T1000 (cell line): Measurements from ENCODE around the gene RELL1.

Experiments
- DNase-seq: peaks from one replicate; lab custom pipeline; 2025; ENCODE audit warnings: mixed read lengths; lab: John Stamatoyannopoulos, UW

Gene RELL1

DNA sequence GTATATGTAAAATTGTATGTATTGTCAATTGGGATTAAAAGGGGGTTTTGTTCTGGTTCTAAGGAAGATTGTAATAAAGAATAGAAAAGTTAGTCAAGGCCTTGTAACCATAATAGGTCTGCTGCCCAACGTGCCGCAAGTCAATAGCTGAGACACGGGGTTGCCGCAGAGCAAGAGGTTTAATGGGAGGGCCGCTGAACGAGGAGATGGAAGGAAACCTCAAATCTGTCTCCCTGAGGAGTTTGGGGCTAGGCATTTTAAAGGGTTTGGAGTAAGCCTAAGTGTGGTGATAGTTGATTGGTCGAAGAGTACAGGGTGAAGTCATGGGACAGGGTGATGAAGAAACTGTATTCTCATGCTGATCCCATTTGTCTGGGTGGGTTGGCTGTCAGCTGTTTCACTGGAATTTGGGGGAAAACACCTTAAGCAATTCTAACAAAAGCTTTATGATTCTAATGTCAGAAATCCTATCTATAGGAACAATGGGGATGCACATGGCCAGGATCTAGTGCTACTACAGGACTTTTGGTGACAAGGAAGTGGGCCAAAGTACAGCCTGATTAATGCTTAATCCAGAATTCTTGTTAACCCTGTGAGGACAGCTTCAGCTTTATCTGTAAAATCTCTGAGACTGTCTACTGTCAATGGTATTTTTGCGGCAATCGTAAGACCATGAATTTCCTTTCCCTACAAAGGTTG lies 86.9 kb downstream of the RELL1 start:
- DNase-seq: no peak

DNA sequence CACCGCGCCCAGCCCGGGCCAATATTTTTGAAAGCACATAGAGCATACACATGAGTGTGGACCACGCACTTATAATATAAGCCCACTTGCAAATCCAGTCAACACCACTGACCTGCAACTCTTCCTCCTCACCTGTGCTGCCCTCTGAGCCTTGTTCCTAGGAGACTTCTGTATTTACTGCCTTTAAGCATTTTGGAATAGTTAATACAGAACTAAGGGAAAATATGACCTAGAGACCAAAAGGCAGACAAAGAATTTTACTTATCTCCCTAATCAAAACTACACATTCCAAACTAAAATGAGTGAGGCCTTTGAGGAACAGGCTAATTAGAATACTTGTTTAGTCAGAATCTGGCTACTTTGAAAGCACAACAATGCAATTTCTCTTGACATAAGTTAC lies 89.1 kb downstream of the RELL1 start:
- no peak for DNase-seq

DNA sequence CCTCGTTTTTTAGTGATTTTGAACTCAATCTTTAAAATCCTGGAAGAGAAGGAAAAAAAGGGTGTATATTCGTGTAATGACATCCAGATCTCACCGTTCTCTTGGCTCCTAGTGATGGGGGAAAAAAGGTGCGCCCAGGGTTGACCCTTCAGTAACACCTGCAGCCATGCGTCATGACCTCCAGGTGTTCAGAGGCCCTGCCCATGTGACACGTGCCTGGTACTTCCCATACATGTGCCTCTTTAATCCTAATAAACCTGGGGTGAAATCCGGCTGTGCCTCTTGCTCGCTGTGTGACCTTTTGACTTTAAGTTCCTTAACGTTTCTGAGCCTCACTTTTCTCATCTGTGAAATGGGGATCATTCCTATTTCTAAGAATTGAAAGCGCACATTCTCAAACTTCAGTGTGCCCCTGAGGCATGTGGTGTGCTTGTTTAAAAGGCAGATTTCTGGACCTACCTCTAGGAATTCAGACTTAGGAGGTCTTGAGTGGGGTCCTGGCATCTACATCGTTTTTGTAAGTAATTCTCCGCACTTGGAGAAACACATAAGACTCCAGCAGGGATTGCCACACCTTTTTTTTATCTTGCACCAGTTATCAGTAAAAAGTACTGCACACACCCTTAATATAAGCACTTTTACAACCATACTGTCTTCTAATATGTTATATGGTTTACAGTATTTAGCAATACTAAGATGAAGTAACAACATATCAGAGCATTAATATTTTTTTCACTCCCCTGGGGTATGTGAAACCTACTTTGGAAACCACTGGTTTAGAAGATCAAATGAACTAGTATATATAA lies 90.1 kb downstream of the RELL1 start:
- no peak for DNase-seq

DNA sequence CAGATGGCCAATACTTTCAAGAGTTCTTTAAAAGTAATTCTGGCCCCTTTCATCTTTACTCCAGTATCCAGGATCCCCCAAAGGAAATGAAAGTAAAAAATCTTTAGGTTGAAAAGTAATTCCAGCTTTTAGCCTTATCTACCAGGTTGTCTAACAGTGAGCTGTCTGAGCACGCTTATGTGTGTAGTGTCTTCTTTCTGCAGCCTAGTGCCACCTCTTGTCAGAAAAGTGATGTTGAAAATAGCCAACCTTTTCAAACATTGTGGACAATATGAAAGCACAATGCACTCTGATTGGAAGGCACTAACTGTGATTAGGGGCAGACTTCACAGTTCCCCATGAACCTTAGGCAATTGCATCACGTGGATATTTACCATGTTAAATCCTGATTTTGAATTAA lies 92.1 kb downstream of the RELL1 start:
- DNase-seq: no peak

DNA sequence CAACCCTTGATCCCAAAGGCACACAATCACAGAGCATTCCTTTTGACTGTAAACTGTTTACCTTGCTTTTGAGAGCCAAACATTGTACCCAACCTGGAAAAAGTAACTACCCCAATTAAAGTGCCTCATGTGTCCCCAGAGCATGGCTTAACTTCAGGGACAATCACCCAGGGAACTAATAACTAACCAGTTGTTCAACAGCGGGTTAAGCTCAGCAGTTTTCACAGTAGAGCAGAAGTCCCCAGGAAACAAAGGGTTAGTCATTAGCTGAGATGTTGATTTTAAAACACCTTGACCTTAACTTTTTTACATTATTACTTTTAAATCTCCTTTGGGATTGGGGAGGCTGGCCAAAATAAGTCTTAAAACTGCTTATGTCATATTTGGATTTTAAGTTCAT lies 94.8 kb downstream of the RELL1 start:
- no peak for DNase-seq

DNA sequence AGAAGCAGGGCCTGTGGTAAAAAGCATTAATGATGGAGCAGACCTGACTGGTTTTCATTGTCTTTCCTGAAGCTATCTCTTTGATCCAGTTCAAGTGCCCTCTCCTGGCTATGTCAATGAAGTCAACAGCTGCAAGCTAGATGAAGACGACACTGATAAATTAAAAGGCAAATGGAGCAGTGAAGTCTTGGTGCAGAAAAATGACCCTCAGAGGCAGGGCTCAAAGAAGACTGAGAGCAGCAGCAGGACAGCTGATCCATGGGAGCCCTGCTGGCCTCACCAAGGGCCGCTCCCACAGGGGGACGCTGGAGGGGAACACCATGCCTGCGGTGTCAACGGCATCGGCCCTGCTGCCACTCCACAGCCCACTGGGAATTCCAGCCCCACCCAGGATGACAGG lies 96.2 kb downstream of the RELL1 start:
- no peak for DNase-seq

DNA sequence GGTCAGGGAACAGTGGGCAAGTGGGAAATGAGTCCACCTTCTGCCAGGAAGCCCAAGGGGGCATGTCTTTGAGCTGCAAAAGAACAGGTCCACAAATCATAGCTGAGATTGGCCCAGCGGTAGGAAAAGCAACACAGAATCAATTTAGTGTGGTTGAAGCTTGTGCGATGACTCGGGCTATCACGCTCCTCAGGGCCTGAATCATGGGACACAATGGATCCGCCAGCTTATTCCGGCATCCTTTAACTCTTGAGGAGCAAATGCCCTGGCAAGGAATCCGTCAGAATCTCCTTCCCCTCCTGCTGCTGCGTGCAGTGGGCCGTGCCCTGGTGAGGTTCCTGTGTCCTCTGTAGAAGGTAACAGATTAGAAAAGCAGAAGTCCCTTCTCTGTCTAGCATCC lies 98.0 kb downstream of the RELL1 start:
- no peak for DNase-seq

DNA sequence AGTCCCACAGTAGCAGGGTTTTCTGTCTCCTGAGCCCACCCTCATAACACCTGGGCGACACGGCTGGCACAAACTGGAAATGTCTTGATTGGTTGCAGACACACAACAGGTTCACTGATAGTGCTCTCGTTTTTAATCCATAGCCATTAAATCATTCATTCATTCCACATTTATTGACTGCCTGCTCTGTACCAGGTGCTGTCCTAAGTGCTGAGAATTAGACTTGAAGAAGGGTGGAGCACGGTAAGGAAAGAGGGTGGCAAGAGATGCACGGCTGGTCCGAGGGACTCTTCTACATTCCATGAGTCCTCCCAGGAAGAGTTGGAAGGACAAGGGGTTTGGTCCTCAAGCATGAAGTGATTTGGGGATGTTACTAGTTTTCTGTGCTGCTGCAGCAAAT lies 100.0 kb downstream of the RELL1 start:
- DNase-seq: no peak

DNA sequence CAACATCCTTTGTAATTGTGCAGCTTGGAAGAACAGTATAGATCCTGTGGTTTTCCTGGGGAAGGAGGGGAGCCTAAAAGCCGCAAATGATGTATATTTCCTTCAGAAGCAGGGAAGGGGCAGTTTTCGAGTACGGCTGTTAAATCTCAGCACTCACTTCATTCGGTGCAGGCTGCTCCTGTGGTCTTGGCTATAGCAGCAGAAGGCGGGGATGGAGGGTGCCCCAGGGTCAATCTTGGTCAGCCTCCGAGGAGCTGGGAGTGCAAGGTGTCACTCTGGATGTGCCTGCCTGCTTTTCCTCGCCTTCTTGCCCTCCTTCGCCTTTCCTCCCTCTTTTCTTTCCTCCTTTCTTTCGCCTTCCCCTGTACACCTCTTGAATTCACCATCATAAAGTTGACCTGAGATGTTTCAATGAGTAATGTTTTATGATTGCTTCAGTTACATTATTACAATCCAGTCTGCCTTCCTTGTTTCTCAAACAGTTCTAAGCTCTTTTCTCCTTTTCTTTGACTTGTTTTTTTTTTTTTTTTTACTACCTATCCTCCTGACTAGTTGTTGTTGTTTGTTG lies 101.6 kb downstream of the RELL1 start:
- DNase-seq: no peak

DNA sequence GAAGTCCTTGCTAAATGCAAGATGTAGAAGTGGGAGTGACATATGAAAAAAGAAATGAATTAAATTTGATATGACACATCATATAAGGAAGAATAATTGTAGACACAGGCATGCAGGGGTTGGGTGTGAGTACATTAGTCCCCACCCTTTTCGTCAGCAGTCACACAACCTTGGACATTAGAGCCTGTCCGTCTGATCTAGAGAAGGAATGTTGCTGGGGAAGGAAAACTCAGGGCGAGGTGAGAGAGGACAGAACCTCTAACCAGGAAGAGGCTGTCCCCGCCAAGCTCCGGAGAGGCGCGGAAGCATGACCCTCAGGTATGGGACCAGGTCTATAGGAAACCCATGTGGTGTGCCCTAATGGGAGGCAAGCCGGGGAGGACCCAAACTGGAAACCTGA lies 102.1 kb downstream of the RELL1 start:
- DNase-seq: no peak

DNA sequence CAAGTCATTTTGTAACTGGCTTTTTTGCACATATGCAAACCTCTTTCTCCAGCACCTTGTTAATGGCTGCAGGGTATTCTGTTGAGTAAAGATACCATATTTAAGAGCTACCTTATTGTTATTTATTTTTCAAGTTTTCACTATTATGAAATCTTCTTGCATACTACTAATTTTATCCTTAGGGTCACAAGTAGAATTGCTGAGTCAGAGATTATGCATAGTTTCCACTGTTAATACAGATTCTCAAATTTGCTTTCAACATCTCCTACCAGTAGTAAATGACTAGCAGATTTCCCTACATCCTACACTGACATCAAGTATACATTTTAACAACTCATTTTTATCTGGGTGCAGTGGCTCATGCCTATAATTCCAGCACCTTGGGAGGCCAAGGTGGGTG lies 112.6 kb downstream of the RELL1 start:
- no peak for DNase-seq

DNA sequence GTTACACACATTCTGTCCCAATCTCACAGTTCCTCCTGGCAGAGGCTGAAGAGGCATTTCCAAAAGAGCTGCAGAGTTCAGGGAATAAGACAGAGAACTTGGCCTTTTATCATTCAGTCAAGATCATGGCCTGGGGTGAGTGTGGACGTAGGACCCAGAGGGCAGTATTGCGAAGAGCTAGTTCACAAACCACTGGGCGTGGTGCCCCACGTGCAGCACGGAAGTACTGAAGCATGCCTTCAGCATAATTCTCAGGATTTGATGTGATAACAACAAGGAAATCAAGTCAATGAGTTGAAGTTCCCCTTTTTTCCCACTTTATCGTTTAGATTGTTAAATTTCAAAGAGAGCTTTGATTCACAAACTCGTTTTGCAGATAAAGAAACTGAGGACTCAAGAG lies 117.7 kb downstream of the RELL1 start:
- no peak for DNase-seq

DNA sequence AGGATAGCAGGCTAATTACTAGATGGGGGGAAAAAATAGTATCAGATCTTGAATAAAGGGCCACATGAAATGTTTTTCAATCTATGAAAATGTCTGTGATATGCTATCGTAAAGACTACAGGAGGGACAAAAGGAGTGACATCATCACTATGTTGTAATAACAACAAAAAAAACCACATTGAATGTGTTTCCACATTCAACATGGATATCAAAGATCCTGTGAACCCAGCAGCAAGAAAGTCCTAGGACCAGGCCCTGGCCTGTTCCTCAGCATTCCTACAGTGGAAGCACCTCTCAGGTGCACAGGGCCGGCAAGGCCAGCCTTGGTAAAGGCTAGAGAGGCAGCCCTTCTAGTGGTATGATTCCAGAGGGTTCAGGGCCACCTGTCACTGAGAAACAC lies 118.3 kb downstream of the RELL1 start:
- DNase-seq: no peak

DNA sequence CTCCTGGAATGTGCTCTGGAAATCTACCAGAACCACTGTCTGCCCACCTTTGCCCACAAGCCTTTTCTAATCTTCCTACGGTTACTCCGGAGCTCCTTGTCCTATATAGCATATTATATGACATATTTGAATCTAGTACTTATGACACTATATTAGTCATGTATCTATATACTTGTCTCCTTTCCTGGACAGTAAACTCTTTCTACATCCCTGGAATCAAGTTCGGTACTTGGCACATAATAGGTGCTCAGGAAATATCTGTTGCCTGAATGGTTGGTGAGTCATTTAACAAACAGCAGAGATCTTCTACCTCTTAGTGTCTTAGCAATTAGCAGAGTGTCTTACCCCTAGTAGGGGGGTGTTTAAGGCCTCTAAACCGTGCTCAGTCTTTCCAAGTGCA lies 123.6 kb downstream of the RELL1 start:
- no peak for DNase-seq

DNA sequence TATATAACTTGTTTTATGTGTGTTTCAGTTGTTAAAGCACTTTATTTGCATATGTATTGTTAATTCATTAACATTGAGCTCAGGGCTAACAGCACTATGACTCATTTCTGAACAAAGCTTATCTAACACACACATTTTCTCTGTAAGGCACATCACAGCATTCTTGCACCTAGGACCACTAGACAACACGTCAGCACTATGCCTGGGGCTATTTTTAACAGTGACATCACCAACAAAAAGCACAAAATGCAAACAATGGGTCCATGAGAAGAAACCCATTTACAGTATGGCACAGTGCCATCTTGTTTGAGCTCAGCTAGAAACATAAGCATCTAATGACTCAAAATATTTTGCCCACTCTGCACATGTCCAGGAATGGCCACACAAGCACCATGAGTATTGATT lies 124.4 kb downstream of the RELL1 start:
- DNase-seq: peak; percentile 75

DNA sequence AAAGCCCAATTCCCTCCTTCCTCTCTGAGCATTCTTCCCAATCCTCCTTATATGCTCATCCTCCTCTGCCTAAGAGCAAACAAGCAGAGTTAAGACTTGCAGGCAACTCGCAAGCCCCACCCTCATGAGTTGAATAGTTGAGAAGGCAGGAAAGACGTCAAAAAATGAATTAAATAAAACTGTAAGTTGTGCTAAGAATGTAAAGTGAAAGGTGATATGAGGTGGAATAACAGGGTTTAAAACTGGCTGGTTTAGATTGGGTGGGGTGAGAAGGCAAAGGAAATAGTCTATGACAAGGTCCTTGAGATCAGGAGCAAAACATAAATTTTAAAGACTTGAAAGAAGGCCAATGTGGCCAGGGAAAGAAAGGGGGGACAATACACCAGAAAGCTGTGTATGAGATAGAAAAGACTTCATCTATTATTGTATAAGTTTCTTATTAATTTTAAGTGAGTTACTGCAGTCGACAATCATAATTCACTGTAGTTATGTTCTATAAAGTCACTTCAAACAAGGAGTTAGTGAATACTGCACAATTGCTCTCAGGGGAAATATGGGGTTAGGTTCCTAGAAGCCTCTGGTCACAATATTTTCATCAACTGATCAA lies 124.9 kb downstream of the RELL1 start:
- DNase-seq: no peak
